ENCODE measurements around the gene PLPPR2.
A peak's percentile ranks its signal among the peaks of the same experiment; 100 is the strongest.
"Not testable (repeated sequence)": the region's sequence is repeated elsewhere in the genome, so short reads cannot be mapped to it uniquely, and the experiment has no call there.

Gene PLPPR2

GRCh38 chr19:11374433-11375142 lies 19.4 kb downstream of the PLPPR2 start, which contains the start of gene SWSAP1:
Gene SWSAP1, plus strand, starts transcription at chr19:11374666. Its CDS starts 15 bp downstream, at chr19:11374681.
- DNase-seq = peak; percentile 100

- peak; percentile 84 for DNase-seq
These were observed 20.1 kb downstream of the PLPPR2 start for GRCh38 chr19:11375143-11375948.

- DNase-seq = peak; percentile 81
These were observed 22.0 kb downstream of the PLPPR2 start for GRCh38 chr19:11377237-11377636.

GRCh38 chr19:11377756-11378155 lies 22.5 kb downstream of the PLPPR2 start:
- no peak for DNase-seq

GRCh38 chr19:11378319-11379189 lies 23.3 kb downstream of the PLPPR2 start:
- DNase-seq = peak; percentile 73

GRCh38 chr19:11379269-11379845 lies 24.1 kb downstream of the PLPPR2 start:
- DNase-seq = not testable (repeated sequence)

GRCh38 chr19:11379857-11380350 lies 24.7 kb downstream of the PLPPR2 start:
- no peak for DNase-seq

- peak; percentile 99 for DNase-seq
These were observed 25.7 kb downstream of the PLPPR2 start for GRCh38 chr19:11380653-11381537.

- DNase-seq = peak; percentile 94
These were observed 27.9 kb downstream of the PLPPR2 start for GRCh38 chr19:11382898-11383705.

- DNase-seq = no peak
These were observed 28.4 kb downstream of the PLPPR2 start for GRCh38 chr19:11383706-11384048.

GRCh38 chr19:11384778-11385129 lies 29.5 kb downstream of the PLPPR2 start:
- DNase-seq = no peak

- DNase-seq = peak; percentile 52
These were observed 32.2 kb downstream of the PLPPR2 start for GRCh38 chr19:11387162-11388034.

- no peak for DNase-seq
These were observed 35.1 kb downstream of the PLPPR2 start for GRCh38 chr19:11390359-11390758.

GRCh38 chr19:11390933-11391680 lies 35.9 kb downstream of the PLPPR2 start:
- no peak for DNase-seq

GRCh38 chr19:11397089-11397610 lies 41.9 kb downstream of the PLPPR2 start:
- no peak for DNase-seq

- no peak for DNase-seq
These were observed 44.4 kb downstream of the PLPPR2 start for GRCh38 chr19:11399667-11400066.

GRCh38 chr19:11400798-11401197 lies 45.6 kb downstream of the PLPPR2 start:
- DNase-seq = no peak

- DNase-seq = no peak
These were observed 46.7 kb downstream of the PLPPR2 start for GRCh38 chr19:11401808-11402543.
